Chondrocyte (in vitro differentiated cells): ENCODE results near the gene SLC6A5. TPM values are rescaled to one million over a fixed set of nuclear protein-coding genes. Genes with fewer than 3 reads are reported as not detected.
"Not testable (repeated sequence)": the region's sequence is repeated elsewhere in the genome, so short reads cannot be mapped to it uniquely, and the experiment has no call there.

Source experiments
- DNase-seq: peaks from one replicate; pipeline ENCODE4 v3.0.0; 2021; ENCODE audit warnings: mixed read lengths, low spot score
- H3K27ac Mint-ChIP-seq: one replicate; pipeline ENCODE4 v1.8.0; 2021; ENCODE audit warnings: mild to moderate bottlenecking, moderate library complexity, mixed read lengths; ENCODE audit not compliant: unreplicated experiment
- H3K27me3 Mint-ChIP-seq: 2 replicates; pipeline ENCODE4 v1.8.0; 2021; ENCODE audit warnings: low read depth, mixed read lengths
- H3K36me3 Mint-ChIP-seq: 2 replicates; pipeline ENCODE4 v1.8.0; 2021; ENCODE audit warnings: low read depth, mixed read lengths
- H3K4me1 Mint-ChIP-seq: 2 replicates; pipeline ENCODE4 v1.8.0; 2021; ENCODE audit warnings: low read depth, mild to moderate bottlenecking, mixed read lengths
- H3K4me3 Mint-ChIP-seq: one replicate; pipeline ENCODE4 v1.8.0; 2021; ENCODE audit warnings: mild to moderate bottlenecking, moderate library complexity, mixed read lengths; ENCODE audit not compliant: unreplicated experiment
- H3K9me3 Mint-ChIP-seq: 2 replicates; pipeline ENCODE4 v1.8.0; 2021; ENCODE audit warnings: low read depth, mixed read lengths
- total RNA-seq: library from RNA; stranded (reverse); gene quantifications from 3 replicates; pipeline ENCODE4 v1.2.1, GENCODE V29; 2021
- TF ChIP-seq, protein P1 (sequence below): fragments of 200-600 bp; sonication (generic); IDR thresholded peaks from 2 replicates; pipeline ENCODE4 v1.5.0; 2021; ENCODE audit warnings: antibody characterized with exemption, mild to moderate bottlenecking, moderate library complexity

Gene SLC6A5
- total RNA-seq, 1 donor from 2014 or later: not detected

DNA sequence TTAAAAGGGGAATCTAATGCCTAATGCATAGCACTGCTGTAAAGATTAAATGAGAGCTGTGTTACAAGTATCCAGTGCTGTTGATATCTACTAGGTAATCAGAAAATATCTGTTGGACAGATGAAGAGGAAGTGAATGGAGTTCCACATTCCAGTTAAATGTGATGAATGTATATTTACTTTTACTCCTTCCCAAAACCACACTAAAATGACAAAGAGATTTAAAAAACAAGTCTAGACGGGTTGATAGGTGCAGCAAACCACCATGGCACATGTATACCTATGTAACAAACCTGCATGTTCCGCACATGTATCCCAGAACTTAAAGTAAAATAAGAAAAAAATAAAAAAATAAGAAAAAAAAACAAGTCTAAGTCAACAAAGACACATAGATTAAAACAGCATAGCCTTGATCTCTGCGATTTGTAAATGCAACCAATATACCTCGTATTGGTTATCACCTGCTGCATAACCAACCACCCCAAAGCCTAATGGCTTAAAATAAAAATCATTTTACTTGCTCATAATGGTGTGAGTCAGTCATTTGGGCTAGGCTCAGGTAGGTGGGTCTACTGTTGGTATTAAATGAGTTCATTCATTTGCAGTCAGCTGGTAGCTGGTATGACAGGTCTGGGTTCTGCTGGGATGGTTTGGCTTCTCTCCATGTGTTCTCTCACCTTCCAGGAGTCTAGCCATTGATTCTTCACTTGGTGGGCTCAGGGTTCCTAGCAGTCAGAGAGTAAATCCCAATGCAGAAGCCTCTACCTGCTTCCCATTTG lies 39.7 kb upstream of the SLC6A5 start:
- Mint-ChIP-seq H3K4me3 (no peak overlapping the region), H3K27me3 (peaks cover 9% of the 10 kb centered on the region), H3K4me1 (no peaks in the 10 kb centered on the region), H3K9me3 (peaks cover 7% of the 10 kb centered on the region), H3K27ac (no peak overlapping the region), H3K36me3 (peaks cover 4% of the 10 kb centered on the region)
- TF ChIP-seq, protein P1, sequence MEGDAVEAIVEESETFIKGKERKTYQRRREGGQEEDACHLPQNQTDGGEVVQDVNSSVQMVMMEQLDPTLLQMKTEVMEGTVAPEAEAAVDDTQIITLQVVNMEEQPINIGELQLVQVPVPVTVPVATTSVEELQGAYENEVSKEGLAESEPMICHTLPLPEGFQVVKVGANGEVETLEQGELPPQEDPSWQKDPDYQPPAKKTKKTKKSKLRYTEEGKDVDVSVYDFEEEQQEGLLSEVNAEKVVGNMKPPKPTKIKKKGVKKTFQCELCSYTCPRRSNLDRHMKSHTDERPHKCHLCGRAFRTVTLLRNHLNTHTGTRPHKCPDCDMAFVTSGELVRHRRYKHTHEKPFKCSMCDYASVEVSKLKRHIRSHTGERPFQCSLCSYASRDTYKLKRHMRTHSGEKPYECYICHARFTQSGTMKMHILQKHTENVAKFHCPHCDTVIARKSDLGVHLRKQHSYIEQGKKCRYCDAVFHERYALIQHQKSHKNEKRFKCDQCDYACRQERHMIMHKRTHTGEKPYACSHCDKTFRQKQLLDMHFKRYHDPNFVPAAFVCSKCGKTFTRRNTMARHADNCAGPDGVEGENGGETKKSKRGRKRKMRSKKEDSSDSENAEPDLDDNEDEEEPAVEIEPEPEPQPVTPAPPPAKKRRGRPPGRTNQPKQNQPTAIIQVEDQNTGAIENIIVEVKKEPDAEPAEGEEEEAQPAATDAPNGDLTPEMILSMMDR: no peak
- DNase-seq: no peak

DNA sequence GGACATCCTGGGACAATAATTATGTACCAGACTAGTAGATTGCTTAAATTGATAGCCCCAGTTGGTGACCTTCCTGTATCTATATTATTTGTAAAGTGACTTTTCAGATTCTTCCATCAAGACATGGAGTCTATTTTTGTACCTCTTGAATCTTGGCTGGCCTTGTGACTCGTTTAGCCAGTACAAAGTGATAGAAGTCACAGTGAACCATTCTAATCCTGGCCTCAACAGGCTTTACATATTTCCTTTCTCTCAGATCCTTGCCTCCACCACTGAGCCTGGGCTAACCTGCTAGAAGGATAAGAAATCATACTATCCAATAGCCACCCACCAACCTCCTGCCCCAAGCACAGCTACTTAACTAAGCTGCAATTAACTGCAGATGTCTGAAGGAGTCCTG lies 37.5 kb upstream of the SLC6A5 start:
- Mint-ChIP-seq H3K27me3 (peaks cover 9% of the 10 kb centered on the region), H3K9me3 (no peaks in the 10 kb centered on the region), H3K4me1 (no peaks in the 10 kb centered on the region), H3K4me3 (no peak overlapping the region), H3K36me3 (no peaks in the 10 kb centered on the region), H3K27ac (no peak overlapping the region)
- no peak for DNase-seq
- TF ChIP-seq, protein P1: no peak

DNA sequence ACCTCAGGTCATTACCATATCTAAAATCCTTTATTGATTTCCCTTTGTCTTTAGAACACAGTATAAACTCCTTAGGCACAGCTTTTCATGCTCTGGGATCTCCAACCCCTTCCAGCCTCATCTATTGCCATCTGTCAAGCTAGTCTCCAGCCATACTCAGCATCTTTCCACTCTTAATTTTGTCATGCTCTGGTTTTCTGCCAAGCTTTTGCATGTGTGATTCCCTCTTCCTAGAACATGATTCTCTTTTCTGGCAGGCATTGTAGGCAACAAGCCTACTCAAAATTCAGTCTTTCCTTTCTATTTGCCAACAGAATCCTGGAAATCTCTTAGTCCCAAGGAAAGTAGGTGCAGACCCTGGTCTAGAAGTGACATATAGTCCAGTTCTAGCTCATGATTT lies 35.5 kb upstream of the SLC6A5 start:
- Mint-ChIP-seq H3K27ac (no peak overlapping the region), H3K27me3 (peaks cover 11% of the 10 kb centered on the region), H3K9me3 (no peaks in the 10 kb centered on the region), H3K4me3 (no peak overlapping the region), H3K4me1 (no peaks in the 10 kb centered on the region), H3K36me3 (no peaks in the 10 kb centered on the region)
- TF ChIP-seq, protein P1: no peak
- DNase-seq: no peak

DNA sequence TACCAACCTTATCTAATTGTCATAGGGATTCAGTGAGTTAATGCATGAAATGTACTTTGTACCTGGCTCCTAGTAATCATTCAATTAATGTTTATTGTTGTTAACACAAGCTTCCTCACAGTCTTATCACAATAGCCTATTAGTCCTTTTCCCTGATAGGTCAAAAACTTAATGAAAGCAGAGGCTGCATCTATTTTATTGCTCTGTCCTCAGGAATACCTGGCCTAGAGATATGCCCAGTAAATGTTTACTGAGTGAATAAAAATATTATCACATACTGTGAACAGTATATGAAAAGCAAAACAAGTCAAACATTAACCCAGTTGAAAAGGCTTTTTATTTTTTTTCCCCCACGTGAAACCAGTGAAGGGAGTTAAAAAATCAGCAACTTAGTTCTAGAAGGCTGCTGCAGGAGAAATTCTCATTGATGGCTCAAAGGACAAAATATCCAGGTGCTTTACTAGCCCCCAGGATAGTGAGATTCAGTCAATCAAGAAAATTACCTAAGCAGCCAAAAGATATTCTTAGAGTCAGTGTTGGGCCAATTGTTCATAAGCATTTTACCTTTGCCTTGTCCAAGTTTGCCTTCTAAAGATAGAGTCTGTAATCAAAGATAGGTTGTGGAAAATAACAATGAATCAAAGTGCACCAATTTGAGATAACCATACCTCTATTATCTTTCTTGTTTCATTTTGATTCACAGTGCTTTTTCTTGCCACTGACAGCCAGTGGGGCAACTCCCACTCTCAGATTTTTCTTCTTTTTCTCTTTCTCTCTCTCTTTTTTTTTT lies 34.4 kb upstream of the SLC6A5 start:
- no peak overlapping the region for H3K27ac Mint-ChIP-seq
- no peaks in the 10 kb centered on the region for H3K4me1 Mint-ChIP-seq
- no peaks in the 10 kb centered on the region for H3K9me3 Mint-ChIP-seq
- H3K4me3 Mint-ChIP-seq: no peak overlapping the region
- peaks cover 13% of the 10 kb centered on the region for H3K27me3 Mint-ChIP-seq
- TF ChIP-seq, protein P1: no peak
- no peak for DNase-seq
- H3K36me3 Mint-ChIP-seq: no peaks in the 10 kb centered on the region

DNA sequence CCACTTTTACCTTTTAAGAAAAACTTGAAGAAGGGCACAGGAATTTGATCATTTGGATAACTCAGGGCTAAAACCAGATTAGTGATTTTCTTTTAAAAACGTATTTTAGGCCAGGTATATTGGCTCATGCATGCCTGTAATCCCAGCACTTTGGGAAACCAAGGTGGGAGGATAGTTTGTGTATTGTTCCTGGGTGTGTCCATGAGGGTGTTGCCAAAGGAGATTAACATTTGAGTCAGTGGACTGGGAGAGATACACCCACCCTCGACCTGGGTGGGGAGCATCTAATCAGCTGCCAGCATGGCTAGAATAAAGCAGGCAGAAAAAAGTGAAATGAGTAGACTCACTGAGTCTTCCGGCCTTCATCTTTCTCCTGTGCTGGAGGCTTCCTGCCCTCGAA lies 33.3 kb upstream of the SLC6A5 start:
- DNase-seq, H3K27me3 Mint-ChIP-seq, H3K36me3 Mint-ChIP-seq, H3K4me3 Mint-ChIP-seq, H3K4me1 Mint-ChIP-seq, H3K9me3 Mint-ChIP-seq, H3K27ac Mint-ChIP-seq: not testable (repeated sequence)
